ENCODE results near the gene GABPA.

GABPA gene

GRCh38 chr21:25722631-25723030 is 12.1 kb upstream of the GABPA start:
- no peaks in the 10 kb centered on the region for H3K27me3 Mint-ChIP-seq
- peaks cover 4% of the 10 kb centered on the region for H3K4me1 Mint-ChIP-seq (ENCODE audit: low read depth)
- H3K9me3 Mint-ChIP-seq = no peaks in the 10 kb centered on the region
- DNase-seq = no peak
- peak overlapping the region; percentile 48 for H3K27ac Mint-ChIP-seq
- no peak overlapping the region for H3K4me3 Mint-ChIP-seq
- peaks cover 68% of the 10 kb centered on the region for H3K36me3 Mint-ChIP-seq (ENCODE audit: low read depth)

GRCh38 chr21:25732091-25732760 is 2.5 kb upstream of the GABPA start:
- no peaks in the 10 kb centered on the region for H3K27me3 Mint-ChIP-seq

GRCh38 chr21:25733859-25734653 is 716 bp upstream of the GABPA start:
- peak overlapping the region; percentile 100 for H3K27ac Mint-ChIP-seq
- H3K4me3 Mint-ChIP-seq = peak overlapping the region; percentile 92
- H3K36me3 Mint-ChIP-seq (ENCODE audit: low read depth) = peaks cover 68% of the 10 kb centered on the region
- peaks cover 57% of the 10 kb centered on the region for H3K4me1 Mint-ChIP-seq (ENCODE audit: low read depth)
- H3K9me3 Mint-ChIP-seq = no peaks in the 10 kb centered on the region
- H3K27me3 Mint-ChIP-seq = no peaks in the 10 kb centered on the region
- DNase-seq = no peak

More at GRCh38 chr21:25732091-25732760, 2.5 kb upstream of the GABPA start:
- Mint-ChIP-seq H3K36me3 (ENCODE audit: low read depth) (peaks cover 79% of the 10 kb centered on the region), H3K9me3 (no peaks in the 10 kb centered on the region), H3K4me3 (peak overlapping the region; percentile 18), H3K27ac (peak overlapping the region; percentile 63), H3K4me1 (ENCODE audit: low read depth) (peaks cover 49% of the 10 kb centered on the region)
- DNase-seq = no peak

GRCh38 chr21:25734654-25734903 is 193 bp upstream of the GABPA start:
- H3K27me3 Mint-ChIP-seq = no peaks in the 10 kb centered on the region
- no peak for DNase-seq
- H3K36me3 Mint-ChIP-seq (ENCODE audit: low read depth) = peaks cover 62% of the 10 kb centered on the region
- peaks cover 62% of the 10 kb centered on the region for H3K4me1 Mint-ChIP-seq (ENCODE audit: low read depth)
- peak overlapping the region; percentile 92 for H3K4me3 Mint-ChIP-seq
- H3K9me3 Mint-ChIP-seq = no peaks in the 10 kb centered on the region
- H3K27ac Mint-ChIP-seq = peak overlapping the region; percentile 100

GRCh38 chr21:25735646-25736597 is 1.1 kb downstream of the GABPA start:
- Mint-ChIP-seq H3K36me3 (ENCODE audit: low read depth) (peaks cover 57% of the 10 kb centered on the region), H3K4me1 (ENCODE audit: low read depth) (peaks cover 63% of the 10 kb centered on the region), H3K9me3 (no peaks in the 10 kb centered on the region), H3K27ac (peak overlapping the region; percentile 100), H3K27me3 (no peaks in the 10 kb centered on the region), H3K4me3 (peak overlapping the region; percentile 92)
- DNase-seq = no peak

- Mint-ChIP-seq H3K4me1 (ENCODE audit: low read depth) (peaks cover 53% of the 10 kb centered on the region), H3K36me3 (ENCODE audit: low read depth) (peaks cover 53% of the 10 kb centered on the region), H3K27me3 (no peaks in the 10 kb centered on the region), H3K27ac (no peak overlapping the region), H3K9me3 (no peaks in the 10 kb centered on the region), H3K4me3 (peak overlapping the region; percentile 92)
- no peak for DNase-seq
Measured at GRCh38 chr21:25737421-25737820, 2.6 kb downstream of the GABPA start.

- Mint-ChIP-seq H3K4me3 (no peak overlapping the region), H3K9me3 (no peaks in the 10 kb centered on the region), H3K27me3 (no peaks in the 10 kb centered on the region), H3K4me1 (ENCODE audit: low read depth) (peaks cover 31% of the 10 kb centered on the region), H3K27ac (no peak overlapping the region), H3K36me3 (ENCODE audit: low read depth) (peaks cover 54% of the 10 kb centered on the region)
- DNase-seq = no peak
Measured at GRCh38 chr21:25742900-25743299, 8.1 kb downstream of the GABPA start.

GRCh38 chr21:25744854-25745253 is 10.1 kb downstream of the GABPA start:
- no peak for DNase-seq
- H3K36me3 Mint-ChIP-seq (ENCODE audit: low read depth) = peaks cover 62% of the 10 kb centered on the region
- no peaks in the 10 kb centered on the region for H3K9me3 Mint-ChIP-seq
- no peak overlapping the region for H3K27ac Mint-ChIP-seq
- H3K4me1 Mint-ChIP-seq (ENCODE audit: low read depth) = peaks cover 20% of the 10 kb centered on the region
- no peaks in the 10 kb centered on the region for H3K27me3 Mint-ChIP-seq
- no peak overlapping the region for H3K4me3 Mint-ChIP-seq

- Mint-ChIP-seq H3K4me3 (no peak overlapping the region), H3K27ac (peak overlapping the region; percentile 48), H3K36me3 (ENCODE audit: low read depth) (peaks cover 74% of the 10 kb centered on the region), H3K9me3 (no peaks in the 10 kb centered on the region), H3K27me3 (no peaks in the 10 kb centered on the region), H3K4me1 (ENCODE audit: low read depth) (peaks cover 14% of the 10 kb centered on the region)
- no peak for DNase-seq
Measured at GRCh38 chr21:25750085-25750484, 15.3 kb downstream of the GABPA start.

- Mint-ChIP-seq H3K4me1 (ENCODE audit: low read depth) (peaks cover 27% of the 10 kb centered on the region), H3K4me3 (no peak overlapping the region), H3K36me3 (ENCODE audit: low read depth) (peaks cover 81% of the 10 kb centered on the region), H3K27me3 (no peaks in the 10 kb centered on the region), H3K9me3 (no peaks in the 10 kb centered on the region), H3K27ac (peak overlapping the region; percentile 4)
- no peak for DNase-seq
Measured at GRCh38 chr21:25752416-25752815, 17.6 kb downstream of the GABPA start.

GRCh38 chr21:25756190-25756932 is 21.6 kb downstream of the GABPA start:
- no peak for DNase-seq
- no peak overlapping the region for H3K4me3 Mint-ChIP-seq
- no peaks in the 10 kb centered on the region for H3K9me3 Mint-ChIP-seq
- peak overlapping the region; percentile 55 for H3K27ac Mint-ChIP-seq
- no peaks in the 10 kb centered on the region for H3K27me3 Mint-ChIP-seq
- peaks cover 89% of the 10 kb centered on the region for H3K36me3 Mint-ChIP-seq (ENCODE audit: low read depth)
- H3K4me1 Mint-ChIP-seq (ENCODE audit: low read depth) = peaks cover 35% of the 10 kb centered on the region

- Mint-ChIP-seq H3K36me3 (ENCODE audit: low read depth) (peaks cover 89% of the 10 kb centered on the region), H3K9me3 (no peaks in the 10 kb centered on the region), H3K27ac (no peak overlapping the region), H3K27me3 (no peaks in the 10 kb centered on the region), H3K4me1 (ENCODE audit: low read depth) (peaks cover 34% of the 10 kb centered on the region), H3K4me3 (no peak overlapping the region)
- DNase-seq = no peak
Measured at GRCh38 chr21:25757531-25757930, 22.8 kb downstream of the GABPA start.

- DNase-seq = no peak
- Mint-ChIP-seq H3K9me3 (no peaks in the 10 kb centered on the region), H3K27ac (peak overlapping the region; percentile 84), H3K36me3 (ENCODE audit: low read depth) (peaks cover 91% of the 10 kb centered on the region), H3K4me1 (ENCODE audit: low read depth) (peaks cover 34% of the 10 kb centered on the region), H3K27me3 (no peaks in the 10 kb centered on the region), H3K4me3 (no peak overlapping the region)
Measured at GRCh38 chr21:25759573-25759972, 24.8 kb downstream of the GABPA start.

- DNase-seq = no peak
- Mint-ChIP-seq H3K4me1 (ENCODE audit: low read depth) (peaks cover 34% of the 10 kb centered on the region), H3K36me3 (ENCODE audit: low read depth) (peaks cover 90% of the 10 kb centered on the region), H3K4me3 (no peak overlapping the region), H3K9me3 (no peaks in the 10 kb centered on the region), H3K27me3 (no peaks in the 10 kb centered on the region), H3K27ac (peak overlapping the region; percentile 84)
Measured at GRCh38 chr21:25760061-25760460, 25.3 kb downstream of the GABPA start.

Data from activated T-cell treated with anti-CD3 and anti-CD28 coated beads, Interleukin-2, amount 50 U/mL, for 24 hours (primary cell).